ENCODE measurements around the gene HERC2. TPM values are rescaled to one million over a fixed set of nuclear protein-coding genes. Genes with fewer than 3 reads are reported as not detected.

Gene HERC2
- total RNA-seq, 1 donor from 2014 or later: 111 TPM

- DNase-seq: no peak
- H3K36me3 Mint-ChIP-seq (ENCODE audit: unreplicated experiment): no peaks in the 10 kb centered on the region
- H3K9me3 Mint-ChIP-seq (ENCODE audit: unreplicated experiment): peaks cover 3% of the 10 kb centered on the region
- H3K4me3 Mint-ChIP-seq (ENCODE audit: unreplicated experiment): no peak overlapping the region
- no peak for TF ChIP-seq CTCF (IDR thresholded peaks at IDR 0.05; ENCODE audit: partially characterized antibody, unreplicated experiment)
- peaks cover 4% of the 10 kb centered on the region for H3K27me3 Mint-ChIP-seq (ENCODE audit: unreplicated experiment)
- H3K27ac Mint-ChIP-seq (ENCODE audit: unreplicated experiment): no peak overlapping the region
- H3K4me1 Mint-ChIP-seq (ENCODE audit: low read depth, unreplicated experiment): peaks cover 7% of the 10 kb centered on the region
Measured at GRCh38 chr15:28082891-28083684, 238.9 kb downstream of the HERC2 start.

GRCh38 chr15:28081594-28081993 is 240.4 kb downstream of the HERC2 start:
- Mint-ChIP-seq H3K9me3 (ENCODE audit: unreplicated experiment) (peaks cover 3% of the 10 kb centered on the region), H3K27me3 (ENCODE audit: unreplicated experiment) (peaks cover 4% of the 10 kb centered on the region), H3K4me3 (ENCODE audit: unreplicated experiment) (no peak overlapping the region), H3K36me3 (ENCODE audit: unreplicated experiment) (no peaks in the 10 kb centered on the region), H3K27ac (ENCODE audit: unreplicated experiment) (no peak overlapping the region), H3K4me1 (ENCODE audit: low read depth, unreplicated experiment) (peaks cover 7% of the 10 kb centered on the region)
- TF ChIP-seq CTCF (IDR thresholded peaks at IDR 0.05; ENCODE audit: partially characterized antibody, unreplicated experiment): no peak
- no peak for DNase-seq

- no peak for TF ChIP-seq CTCF (IDR thresholded peaks at IDR 0.05; ENCODE audit: partially characterized antibody, unreplicated experiment)
- Mint-ChIP-seq H3K36me3 (ENCODE audit: unreplicated experiment) (no peaks in the 10 kb centered on the region), H3K4me1 (ENCODE audit: low read depth, unreplicated experiment) (peaks cover 7% of the 10 kb centered on the region), H3K4me3 (ENCODE audit: unreplicated experiment) (no peak overlapping the region), H3K27ac (ENCODE audit: unreplicated experiment) (no peak overlapping the region), H3K27me3 (ENCODE audit: unreplicated experiment) (peaks cover 4% of the 10 kb centered on the region), H3K9me3 (ENCODE audit: unreplicated experiment) (peaks cover 3% of the 10 kb centered on the region)
- peak; percentile 58 for DNase-seq
Measured at GRCh38 chr15:28080386-28080785, 241.6 kb downstream of the HERC2 start.

- H3K27me3 Mint-ChIP-seq (ENCODE audit: unreplicated experiment): peaks cover 4% of the 10 kb centered on the region
- TF ChIP-seq CTCF (IDR thresholded peaks at IDR 0.05; ENCODE audit: partially characterized antibody, unreplicated experiment): no peak
- peaks cover 7% of the 10 kb centered on the region for H3K4me1 Mint-ChIP-seq (ENCODE audit: low read depth, unreplicated experiment)
- H3K36me3 Mint-ChIP-seq (ENCODE audit: unreplicated experiment): no peaks in the 10 kb centered on the region
- H3K9me3 Mint-ChIP-seq (ENCODE audit: unreplicated experiment): peaks cover 3% of the 10 kb centered on the region
- H3K27ac Mint-ChIP-seq (ENCODE audit: unreplicated experiment): no peak overlapping the region
- no peak for DNase-seq
- H3K4me3 Mint-ChIP-seq (ENCODE audit: unreplicated experiment): no peak overlapping the region
Measured at GRCh38 chr15:28079313-28079969, 242.5 kb downstream of the HERC2 start.

GRCh38 chr15:28078191-28078719 is 243.7 kb downstream of the HERC2 start:
- no peaks in the 10 kb centered on the region for H3K36me3 Mint-ChIP-seq (ENCODE audit: unreplicated experiment)
- H3K4me1 Mint-ChIP-seq (ENCODE audit: low read depth, unreplicated experiment): peaks cover 7% of the 10 kb centered on the region
- TF ChIP-seq CTCF (IDR thresholded peaks at IDR 0.05; ENCODE audit: partially characterized antibody, unreplicated experiment): no peak
- no peak overlapping the region for H3K4me3 Mint-ChIP-seq (ENCODE audit: unreplicated experiment)
- peaks cover 4% of the 10 kb centered on the region for H3K27me3 Mint-ChIP-seq (ENCODE audit: unreplicated experiment)
- peaks cover 3% of the 10 kb centered on the region for H3K9me3 Mint-ChIP-seq (ENCODE audit: unreplicated experiment)
- no peak overlapping the region for H3K27ac Mint-ChIP-seq (ENCODE audit: unreplicated experiment)
- no peak for DNase-seq
